WI38 (cell line): ENCODE results near the gene DNAJC11.
A peak's percentile ranks its signal among the peaks of the same experiment; 100 is the strongest.

ENCODE experiments used
- H3K4me3 ChIP-seq: 2 replicates; pipeline ENCODE4 v1.5.1; 2011; ENCODE audit warnings: low read depth, mild to moderate bottlenecking, control low read depth, low read length
- TF ChIP-seq, protein P1 (sequence below): IDR thresholded peaks from 2 replicates; pipeline ENCODE4 v1.5.1; 2012; ENCODE audit warnings: low read depth, mild to moderate bottlenecking, control low read depth, low read length

DNAJC11 gene

DNA sequence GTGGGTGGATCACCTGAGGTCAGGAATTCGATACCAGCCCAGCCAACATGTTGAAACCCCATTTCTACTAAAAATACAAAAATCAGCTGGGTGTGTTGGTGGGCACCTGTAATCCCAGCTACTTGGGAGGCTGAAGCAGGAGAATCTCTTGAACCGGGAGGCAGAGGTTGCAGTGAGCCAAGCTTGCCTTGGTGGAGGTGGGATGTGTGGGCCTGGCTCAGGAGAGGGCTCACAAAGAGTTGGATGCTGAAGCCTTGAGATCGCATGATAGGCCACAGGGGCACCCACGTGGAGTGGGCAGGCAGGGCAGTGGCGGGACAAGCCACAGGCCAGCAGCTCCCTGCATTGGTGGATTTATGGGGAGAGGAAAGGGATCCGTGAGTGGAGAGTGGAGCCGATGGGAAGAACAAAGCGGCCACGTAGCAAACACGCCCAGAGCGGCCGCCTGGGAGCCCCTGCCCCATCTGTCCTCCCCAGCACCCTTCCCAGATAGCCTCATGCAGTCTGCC, 72.6 kb downstream of the DNAJC11 start:
- no peak overlapping the region for H3K4me3 ChIP-seq
- TF ChIP-seq, protein P1, sequence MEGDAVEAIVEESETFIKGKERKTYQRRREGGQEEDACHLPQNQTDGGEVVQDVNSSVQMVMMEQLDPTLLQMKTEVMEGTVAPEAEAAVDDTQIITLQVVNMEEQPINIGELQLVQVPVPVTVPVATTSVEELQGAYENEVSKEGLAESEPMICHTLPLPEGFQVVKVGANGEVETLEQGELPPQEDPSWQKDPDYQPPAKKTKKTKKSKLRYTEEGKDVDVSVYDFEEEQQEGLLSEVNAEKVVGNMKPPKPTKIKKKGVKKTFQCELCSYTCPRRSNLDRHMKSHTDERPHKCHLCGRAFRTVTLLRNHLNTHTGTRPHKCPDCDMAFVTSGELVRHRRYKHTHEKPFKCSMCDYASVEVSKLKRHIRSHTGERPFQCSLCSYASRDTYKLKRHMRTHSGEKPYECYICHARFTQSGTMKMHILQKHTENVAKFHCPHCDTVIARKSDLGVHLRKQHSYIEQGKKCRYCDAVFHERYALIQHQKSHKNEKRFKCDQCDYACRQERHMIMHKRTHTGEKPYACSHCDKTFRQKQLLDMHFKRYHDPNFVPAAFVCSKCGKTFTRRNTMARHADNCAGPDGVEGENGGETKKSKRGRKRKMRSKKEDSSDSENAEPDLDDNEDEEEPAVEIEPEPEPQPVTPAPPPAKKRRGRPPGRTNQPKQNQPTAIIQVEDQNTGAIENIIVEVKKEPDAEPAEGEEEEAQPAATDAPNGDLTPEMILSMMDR: no peak

DNA sequence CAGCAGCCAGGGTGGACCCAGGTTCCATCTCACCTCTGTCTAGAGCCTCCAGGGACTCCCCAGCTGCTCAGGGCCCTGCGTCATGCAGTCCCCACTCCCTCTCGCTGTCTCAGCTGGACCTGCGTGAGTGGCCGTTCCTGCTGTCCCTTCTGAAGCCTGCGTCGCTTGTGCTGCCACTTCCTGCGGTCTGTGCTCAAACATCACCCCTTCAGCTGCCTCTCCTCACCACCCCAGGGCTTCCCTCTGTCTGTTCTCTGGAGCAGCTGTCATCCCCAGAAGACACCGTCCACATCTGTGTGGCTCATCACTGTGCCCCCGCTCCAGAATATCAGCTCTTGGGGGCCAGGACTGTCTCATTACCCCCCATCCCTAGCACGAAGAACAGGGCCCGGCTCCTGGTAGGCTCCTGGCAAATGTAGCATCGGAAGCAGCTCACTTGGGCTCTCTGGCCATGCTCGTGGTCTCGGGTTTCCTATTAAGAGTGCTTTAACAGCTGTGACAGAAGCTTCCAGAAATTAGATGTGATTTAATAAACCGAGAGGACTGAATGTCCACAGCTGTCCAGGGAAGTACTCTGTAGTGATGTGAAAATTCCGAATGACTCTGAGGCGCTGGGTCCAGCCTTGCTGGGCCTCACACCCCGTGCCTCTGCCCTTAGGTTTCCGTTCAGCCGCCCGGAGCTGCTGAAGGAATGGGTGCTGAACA, 73.6 kb downstream of the DNAJC11 start:
- H3K4me3 ChIP-seq: no peak overlapping the region

DNA sequence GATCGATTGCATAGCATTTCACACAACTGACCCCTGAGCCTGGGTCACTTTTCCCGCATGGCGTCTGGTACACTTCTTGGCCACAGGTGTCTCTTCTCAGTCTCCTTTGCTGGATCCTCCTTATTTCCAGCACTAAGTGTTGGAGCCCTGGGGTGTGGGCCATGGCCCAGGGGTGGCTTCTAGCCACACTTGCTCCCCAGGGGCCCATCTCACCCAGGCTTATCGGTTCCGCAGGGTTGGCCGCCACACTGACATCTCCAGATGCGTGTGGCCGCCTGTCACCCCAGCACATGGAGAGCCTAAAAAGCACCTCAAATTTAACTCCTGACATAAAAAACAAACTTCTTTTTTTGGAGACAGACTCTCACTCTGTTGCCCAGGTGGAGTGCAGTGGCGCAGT, 74.6 kb downstream of the DNAJC11 start:
- H3K4me3 ChIP-seq: no peak overlapping the region
- TF ChIP-seq, protein P1: no peak

More for the DNA sequence above, 73.6 kb downstream of the DNAJC11 start:
- TF ChIP-seq, protein P1: no peak

DNA sequence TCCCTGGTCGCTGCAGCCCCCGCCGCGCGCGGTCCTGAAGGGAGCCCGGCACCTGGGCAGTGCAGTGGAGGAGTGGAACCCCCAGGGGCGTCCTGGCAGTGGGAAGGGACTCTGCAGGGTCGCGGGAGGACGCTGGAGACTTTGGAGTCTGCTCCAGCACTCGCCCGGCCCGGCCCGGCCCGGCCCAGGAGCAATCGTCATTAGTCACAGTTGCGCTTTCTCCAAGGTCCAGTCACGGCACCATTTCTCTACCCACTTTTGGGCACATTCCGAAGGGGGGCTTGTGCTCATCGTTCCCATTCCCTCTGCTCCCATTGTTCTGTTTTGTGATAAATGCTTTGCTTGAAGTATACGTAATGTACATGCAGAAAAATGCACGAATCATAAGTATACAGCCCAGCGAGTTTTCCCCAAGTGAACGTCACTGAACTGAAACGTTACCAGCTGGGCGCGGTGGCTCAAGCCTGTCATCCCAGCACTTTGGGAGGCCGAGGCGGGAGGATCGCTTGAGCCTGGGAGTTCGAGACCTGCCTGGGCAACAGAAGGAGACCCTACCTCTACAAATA, 75.9 kb downstream of the DNAJC11 start:
- TF ChIP-seq, protein P1: no peak
- H3K4me3 ChIP-seq: peak overlapping the region; percentile 79

DNA sequence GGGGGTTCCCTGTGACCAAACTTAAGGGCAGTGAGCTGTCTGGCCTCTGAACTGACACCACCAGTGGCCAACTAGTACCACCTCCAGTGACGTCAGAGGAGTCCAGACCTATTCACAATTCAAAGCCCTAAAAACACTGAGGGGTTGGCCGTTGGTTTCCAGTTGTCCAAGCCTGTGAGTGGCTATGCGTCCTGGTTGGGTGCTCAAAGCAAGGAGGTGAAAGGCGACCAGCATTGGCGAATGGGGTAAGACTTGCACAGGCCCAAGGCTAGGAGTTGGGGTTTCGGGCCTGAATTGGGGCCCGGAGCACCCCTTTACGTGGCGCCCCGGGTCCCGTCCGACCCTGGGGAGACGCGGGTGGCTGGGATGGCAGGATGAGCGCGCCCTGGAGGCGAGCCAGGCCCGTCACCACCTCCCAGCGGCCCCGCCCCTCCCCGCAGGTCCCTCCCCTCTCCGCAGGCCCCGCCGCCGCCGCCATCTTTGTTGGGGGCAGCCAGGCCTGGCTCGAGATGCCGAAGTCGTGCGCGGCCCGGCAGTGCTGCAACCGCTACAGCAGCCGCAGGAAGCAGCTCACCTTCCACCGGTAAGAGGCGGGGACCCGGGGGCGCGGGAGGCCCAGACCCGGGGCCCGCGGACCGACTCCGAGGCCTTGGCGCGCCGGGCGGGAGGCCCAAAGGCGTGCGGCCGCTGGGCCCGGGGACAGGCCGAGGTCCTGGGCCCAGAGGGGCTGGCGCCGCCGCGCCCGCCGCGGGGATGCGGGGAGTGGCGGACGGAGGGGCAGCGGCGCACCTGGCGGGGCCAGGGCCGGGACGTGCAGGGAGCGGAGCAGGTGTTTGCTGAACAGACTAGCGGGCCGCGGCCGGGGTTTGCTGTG, 76.7 kb downstream of the DNAJC11 start, which contains the start of gene THAP3:
Gene THAP3, plus strand, starts transcription at position 159 of the 874 bp plus-strand sequence. Its CDS starts 351 bp downstream, at position 510.
- H3K4me3 ChIP-seq: peak within 1 kb of the TSS; percentile 79
- TF ChIP-seq, protein P1: no peak

DNA sequence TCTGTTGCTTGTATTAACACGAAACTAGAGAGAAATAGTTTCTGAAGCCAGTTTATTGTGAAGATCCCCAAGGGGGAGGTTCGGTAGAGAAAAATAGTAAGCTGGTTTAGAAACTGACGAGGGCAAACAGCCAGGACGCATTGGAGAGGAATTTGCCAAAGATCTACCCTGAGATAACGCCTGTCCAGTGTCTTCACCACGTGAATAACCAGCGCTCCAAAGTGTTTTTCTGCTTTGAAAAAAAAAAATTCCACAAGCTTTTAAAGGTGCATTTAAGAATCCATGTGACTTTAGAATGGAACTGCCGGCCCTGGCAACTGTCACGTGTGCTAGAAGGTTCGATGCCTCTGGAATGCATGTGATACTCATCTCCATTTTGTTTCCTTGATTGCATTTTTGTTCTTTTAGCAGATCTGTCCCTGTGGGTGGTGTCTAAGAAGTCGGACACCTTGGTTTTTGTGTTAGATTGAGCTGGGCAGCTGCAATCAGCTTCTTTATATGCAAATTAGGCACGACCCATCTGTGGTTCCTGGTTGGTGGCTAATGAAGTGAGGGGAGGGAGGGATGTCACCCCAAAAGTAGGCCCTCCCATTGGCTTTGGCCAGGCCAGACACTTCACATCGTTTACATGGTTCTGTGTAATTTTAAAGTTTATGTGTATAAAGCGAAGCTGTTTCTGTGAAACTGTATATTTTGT, 78.2 kb downstream of the DNAJC11 start:
- H3K4me3 ChIP-seq: no peak overlapping the region
- TF ChIP-seq, protein P1: no peak
